H1 (cell line): ENCODE measurements around the gene TOMM7. TPM values are rescaled to one million over a fixed set of nuclear protein-coding genes. Genes with fewer than 3 reads are reported as not detected.

Experiments used
- CTCF ChIA-PET: fragments of 300-600 bp; sonication (Branson Sonifier 250); formaldehyde crosslinking; loops from one replicate; lab custom pipeline; 2021; ENCODE audit not compliant: partially characterized antibody; lab: Charles Lee
- POLR2A ChIA-PET: fragments of 300-600 bp; sonication (Branson Sonifier 250); formaldehyde crosslinking; loops from one replicate; lab custom pipeline; 2021; ENCODE audit warnings: inconsistent platforms; ENCODE audit not compliant: partially characterized antibody; lab: Charles Lee
- DNase-seq, 2 experiments: peaks; one replicate each; pipeline versions ENCODE4 v3.0.0 to v3.0.0-alpha.2; 2010 to 2022; ENCODE audit warnings: low spot score in 2 of 2, low read depth in 1 of 2, mixed read lengths in 1 of 2
- FAIRE-seq: peaks from 2 replicates; lab custom pipeline; 2011; peaks lifted over from hg19 to GRCh38; lab: Jason Lieb, UNC
- H2AFZ ChIP-seq: 2 replicates; pipeline ENCODE4 v1.8.1; 2012; ENCODE audit warnings: low read length, inconsistent platforms
- H2AK5ac ChIP-seq: 2 replicates; pipeline ENCODE4 v1.6.1; 2013; ENCODE audit warnings: low read depth, low read length
- H2BK120ac ChIP-seq: replicated peaks from 2 replicates; pipeline ENCODE3; 2013; ENCODE audit warnings: low read depth, low read length, inconsistent platforms
- H2BK12ac ChIP-seq: 2 replicates; pipeline ENCODE4 v1.6.1; 2013; ENCODE audit warnings: low read depth, low read length
- H2BK15ac ChIP-seq: 2 replicates; pipeline ENCODE4 v1.6.1; 2013; ENCODE audit warnings: low read length
- H2BK20ac ChIP-seq: 2 replicates; pipeline ENCODE4 v1.6.1; 2013; ENCODE audit warnings: low read length
- H2BK5ac ChIP-seq: 2 replicates; pipeline ENCODE4 v1.6.1; 2013; ENCODE audit warnings: low read depth, low read length
- H3K14ac ChIP-seq: 2 replicates; pipeline ENCODE4 v1.6.1; 2013; ENCODE audit warnings: inconsistent platforms; ENCODE audit not compliant: insufficient read length
- H3K18ac ChIP-seq: 2 replicates; pipeline ENCODE4 v1.6.1; 2013; ENCODE audit warnings: low read length; ENCODE audit errors: extremely low read depth
- H3K23ac ChIP-seq: 2 replicates; pipeline ENCODE4 v1.6.1; 2013; ENCODE audit warnings: inconsistent platforms; ENCODE audit not compliant: insufficient read length
- H3K23me2 ChIP-seq: 2 replicates; pipeline ENCODE4 v1.6.1; 2013; ENCODE audit warnings: low read depth, low read length
- H3K27ac ChIP-seq: 2 replicates; pipeline ENCODE4 v1.6.1; 2011; ENCODE audit warnings: low read depth, low read length, inconsistent platforms
- H3K27me3 ChIP-seq, 4 experiments: replicated peaks in 1 of 4; 1 replicate in 1 of 4; 2 replicates in 3 of 4; pipeline versions ENCODE4 v1.6.1 to v1.8.1; 2011 to 2013; ENCODE audit warnings: low read length in 3 of 4, mild to moderate bottlenecking in 3 of 4, inconsistent platforms in 2 of 4, mixed read lengths in 2 of 4, moderate library complexity in 1 of 4; ENCODE audit not compliant: control insufficient read depth in 3 of 4, insufficient read depth in 3 of 4; ENCODE audit errors: extremely low read depth in 1 of 4
- H3K36me3 ChIP-seq, 4 experiments: 2 replicates each; pipeline versions ENCODE4 v1.6.1 to v1.8.1; 2011 to 2013; ENCODE audit warnings: mild to moderate bottlenecking in 4 of 4, low read length in 3 of 4, moderate library complexity in 2 of 4, control low read depth in 1 of 4, inconsistent platforms in 1 of 4; ENCODE audit not compliant: insufficient read depth in 4 of 4, control insufficient read depth in 2 of 4
- H3K4ac ChIP-seq: replicated peaks from 2 replicates; pipeline ENCODE3; 2013; ENCODE audit warnings: low read length, low read depth, mixed read lengths, inconsistent platforms; ENCODE audit not compliant: insufficient read length
- H3K4me1 ChIP-seq, 4 experiments: replicated peaks in 1 of 4; 1 replicate in 1 of 4; 2 replicates in 3 of 4; pipeline versions ENCODE4 v1.6.1 to v1.8.1; 2011 to 2013; ENCODE audit warnings: low read length in 3 of 4, inconsistent platforms in 2 of 4, mixed read lengths in 1 of 4; ENCODE audit not compliant: insufficient read depth in 4 of 4, control insufficient read depth in 3 of 4
- H3K4me2 ChIP-seq, 2 experiments: 2 replicates each; pipeline versions ENCODE4 v1.6.1 to v1.8.1; 2011 to 2013; ENCODE audit warnings: low read depth in 2 of 2, low read length in 2 of 2, control low read depth in 1 of 2, inconsistent platforms in 1 of 2, mild to moderate bottlenecking in 1 of 2; ENCODE audit not compliant: insufficient read depth in 1 of 2
- H3K4me3 ChIP-seq, 4 experiments: fragments of 200-600, 300-600 bp in 1 of 4; sonication (generic), shearing (Covaris generic), sonication (Bioruptor Twin) in 1 of 4; 2 replicates each; pipeline versions ENCODE4 v1.5.1 to v1.8.1; 2011 to 2016; ENCODE audit warnings: low read length in 4 of 4, low read depth in 3 of 4, control low read depth in 2 of 4, inconsistent platforms in 2 of 4, mild to moderate bottlenecking in 2 of 4, mixed read lengths in 1 of 4, moderate library complexity in 1 of 4; ENCODE audit not compliant: insufficient read depth in 2 of 4; ENCODE audit errors: extremely low read depth in 1 of 4
- H3K56ac ChIP-seq: replicated peaks from 2 replicates; pipeline ENCODE3; 2013; ENCODE audit warnings: low read depth, mild to moderate bottlenecking, mixed read lengths, low read length, inconsistent platforms; ENCODE audit not compliant: insufficient read length
- H3K79me1 ChIP-seq: 2 replicates; pipeline ENCODE4 v1.6.1; 2013; ENCODE audit warnings: low read depth, low read length, control low read depth
- H3K79me2 ChIP-seq, 2 experiments: 2 replicates each; pipeline versions ENCODE4 v1.6.1 to v1.8.1; 2012 to 2013; ENCODE audit warnings: low read length in 2 of 2, mild to moderate bottlenecking in 2 of 2, inconsistent platforms in 1 of 2; ENCODE audit not compliant: insufficient read depth in 2 of 2, control insufficient read depth in 1 of 2
- H3K9ac ChIP-seq, 4 experiments: replicated peaks in 1 of 4; 1 replicate in 1 of 4; 2 replicates in 3 of 4; pipeline versions ENCODE4 v1.6.1 to v1.8.1; 2011 to 2013; ENCODE audit warnings: low read depth in 3 of 4, low read length in 3 of 4, control low read depth in 2 of 4, mild to moderate bottlenecking in 2 of 4, moderate library complexity in 2 of 4, inconsistent platforms in 1 of 4; ENCODE audit errors: extremely low read depth in 1 of 4
- H3K9me3 ChIP-seq, 2 experiments: 2 replicates each; pipeline versions ENCODE4 v1.6.1 to v1.8.1; 2012 to 2013; ENCODE audit warnings: mild to moderate bottlenecking in 2 of 2, moderate library complexity in 2 of 2, control low read depth in 1 of 2, inconsistent platforms in 1 of 2, low read depth in 1 of 2, low read length in 1 of 2, mixed read lengths in 1 of 2; ENCODE audit not compliant: insufficient read depth in 2 of 2
- H4K20me1 ChIP-seq, 2 experiments: replicated peaks in 1 of 2; 2 replicates each; pipeline versions ENCODE3 to v1.8.1; 2011 to 2013; ENCODE audit warnings: inconsistent platforms in 2 of 2, low read length in 2 of 2, mild to moderate bottlenecking in 1 of 2; ENCODE audit not compliant: insufficient read depth in 2 of 2, control insufficient read depth in 1 of 2
- H4K5ac ChIP-seq: 2 replicates; pipeline ENCODE4 v1.6.1; 2013; ENCODE audit warnings: low read length, low read depth, mixed read lengths, inconsistent platforms; ENCODE audit not compliant: insufficient read length
- H4K8ac ChIP-seq: 2 replicates; pipeline ENCODE4 v1.8.0; 2013; ENCODE audit warnings: mild to moderate bottlenecking, moderate library complexity, low read length, inconsistent platforms; ENCODE audit not compliant: insufficient read depth; ENCODE audit errors: extremely low read depth
- H4K91ac ChIP-seq: replicated peaks from 2 replicates; pipeline ENCODE3; 2013; ENCODE audit warnings: low read length, mixed read lengths, inconsistent platforms; ENCODE audit not compliant: insufficient read length
- ASH2L ChIP-seq: fragments of 200-600, 300-600 bp; sonication (generic); IDR thresholded peaks from one replicate; pipeline ENCODE4 v1.7.1; 2017; ENCODE audit warnings: low read length
- CEBPB ChIP-seq: IDR thresholded peaks from 2 replicates; pipeline ENCODE4 v1.6.1; 2012; ENCODE audit warnings: low read depth, low read length
- EZH2 ChIP-seq: fragments of 200-600 bp; sonication (generic); IDR thresholded peaks from 2 replicates; pipeline ENCODE4 v1.7.1; 2012; ENCODE audit warnings: low read depth, mild to moderate bottlenecking, moderate library complexity, low read length, inconsistent platforms; ENCODE audit not compliant: severe bottlenecking
- FOSL1 ChIP-seq: IDR thresholded peaks from 2 replicates; pipeline ENCODE4 v1.6.1; 2011; ENCODE audit warnings: mild to moderate bottlenecking, low read depth, low read length, moderate library complexity; ENCODE audit not compliant: insufficient read depth
- KDM4A ChIP-seq: IDR thresholded peaks from one replicate; pipeline ENCODE4 v1.7.1; 2012; ENCODE audit warnings: low read depth, mild to moderate bottlenecking, moderate library complexity, low read length, inconsistent platforms; ENCODE audit not compliant: severe bottlenecking
- MAFK ChIP-seq: IDR thresholded peaks from 2 replicates; pipeline ENCODE4 v1.6.1; 2012; ENCODE audit warnings: low read depth, mild to moderate bottlenecking, improper control_type of control experiment, low read length
- POU5F1 ChIP-seq: IDR thresholded peaks from 2 replicates; pipeline ENCODE4 v1.6.1; 2011; ENCODE audit warnings: low read depth, mild to moderate bottlenecking, low read length, moderate library complexity
- RBBP5 ChIP-seq: IDR thresholded peaks from 2 replicates; pipeline ENCODE4 v1.7.1; 2012; ENCODE audit warnings: low read depth, mild to moderate bottlenecking, inconsistent platforms, low read length, moderate library complexity, borderline replicate concordance
- RFX5 ChIP-seq: IDR thresholded peaks from 2 replicates; pipeline ENCODE4 v1.6.1; 2011; ENCODE audit warnings: low read depth, low read length, improper control_type of control experiment, borderline replicate concordance
- SAP30 ChIP-seq: fragments of 300-600 bp; sonication (generic); IDR thresholded peaks from 2 replicates; pipeline ENCODE4 v1.7.1; 2012; ENCODE audit warnings: low read length, moderate library complexity, mild to moderate bottlenecking, inconsistent platforms; ENCODE audit not compliant: insufficient read depth, insufficient replicate concordance
- SP2 ChIP-seq: IDR thresholded peaks from 2 replicates; pipeline ENCODE4 v1.6.1; 2012; ENCODE audit warnings: mild to moderate bottlenecking, low read length, inconsistent platforms
- SRF ChIP-seq: IDR thresholded peaks from 2 replicates; pipeline ENCODE4 v1.6.1; 2011; ENCODE audit warnings: mild to moderate bottlenecking, low read depth, low read length, moderate library complexity
- SUZ12 ChIP-seq: fragments of 200-600 bp; sonication (generic); IDR thresholded peaks from 2 replicates; pipeline ENCODE4 v1.6.1; 2012; ENCODE audit warnings: mild to moderate bottlenecking, inconsistent platforms, low read length, moderate library complexity, mixed read lengths
- TBP ChIP-seq: IDR thresholded peaks from 2 replicates; pipeline ENCODE4 v1.6.1; 2011; ENCODE audit warnings: low read depth, low read length, improper control_type of control experiment
- YY1 ChIP-seq: IDR thresholded peaks from 2 replicates; pipeline ENCODE4 v1.6.1; 2011; ENCODE audit warnings: low read depth, mild to moderate bottlenecking, low read length
- WGBS, 2 experiments: shearing (Covaris generic) in 1 of 2; methylation state at CpG; one replicate each; pipeline versions ENCODE4 v1.1.6 to v1.1.7; 2013 to 2015; ENCODE audit warnings: low lambda C conversion rate in 2 of 2, mixed read lengths in 2 of 2, inconsistent platforms in 1 of 2, low coverage in 1 of 2, missing lambda C conversion rate in 1 of 2; ENCODE audit not compliant: insufficient replicate concordance in 2 of 2, insufficient coverage in 1 of 2, insufficient read length in 1 of 2; ENCODE audit errors: extremely low coverage in 1 of 2, missing lambda C conversion rate in 1 of 2; 5-methylcytosine and 5-hydroxymethylcytosine counted together
- polyA plus RNA-seq, 7 experiments: library from polyadenylated mRNA; depleted of rRNA in 3 of 7; stranded (reverse) in 5 of 7; unstranded in 2 of 7; fragments of >200 nt in 5 of 7; fragments of 200-250 nt in 2 of 7; gene quantifications; 1 replicate in 5 of 7; 2 replicates in 1 of 7; 4 replicates in 1 of 7; pipeline versions ENCODE4 v1.2.1 to v1.2.3, GENCODE V29; 2011 to 2013; ENCODE audit warnings: missing spikeins in 2 of 7, mixed read lengths in 2 of 7
- total RNA-seq: library from RNA; stranded (reverse); fragmentation: NEBNext Ultra II Directional; extraction: Animal tissue kit (Norgen Biotek cat#: 25700); gene quantifications from 2 replicates; pipeline ENCODE4 v1.2.1, GENCODE V29; 2021

TOMM7 gene
- total and polyA plus RNA-seq, 2 of the 8 experiments (the other 6 are each of a cell fraction or from before 2014, with no cell fraction given) = 389 to 508 TPM

GRCh38 chr7:22858274-22858639 is 35.6 kb upstream of the TOMM7 start:
- Histone ChIP-seq H4K91ac (no peak overlapping the region), H4K8ac (no peak overlapping the region), H3K27me3 (no peaks in the 10 kb centered on the region; a peak in 1 of 7 replicates), H3K27ac (no peak overlapping the region), H3K36me3 (peaks cover 2 to 66% (median 26%) of the 10 kb centered on the region in 4 experiments; a peak in 7 of 8 replicates), H3K56ac (no peak overlapping the region), H3K23me2 (peaks cover 7% of the 10 kb centered on the region; the same call in 1 of the 2 replicates), H4K20me1 (no peaks in the 10 kb centered on the region), H3K4me1 (peaks cover 0 to 14% (median 11%) of the 10 kb centered on the region in 4 experiments), H3K4me2 (no peak overlapping the region), H2BK12ac (no peak overlapping the region), H3K9me3 (no peaks in the 10 kb centered on the region), H2BK120ac (no peak overlapping the region), H3K9ac (no peak overlapping the region), H3K14ac (no peak overlapping the region), H2AK5ac (no peak overlapping the region), H4K5ac (no peak overlapping the region), H2BK5ac (no peak overlapping the region), H3K79me1 (0 out of 2 replicates have a peak, but pooled peaks cover 2% of the 10 kb centered on the region), H3K4me3 (no peak overlapping the region), H2AFZ (no peak overlapping the region), H3K4ac (no peak overlapping the region), H2BK15ac (no peak overlapping the region), H3K79me2 (peaks cover 0 to 9% of the 10 kb centered on the region in 2 experiments; a peak in 2 of 4 replicates), H2BK20ac (no peak overlapping the region), H3K18ac (no peak overlapping the region), H3K23ac (no peak overlapping the region)
- FAIRE-seq (no peak), DNase-seq (no peak)
- CTCF ChIA-PET = interaction anchor here (0.9 to 3.8 kb wide), 2 partner anchors 196 to 298 kb away, joined by 4 to 24 read pairs; no protein-coding TSS in a partner anchor
- POLR2A ChIA-PET = interaction anchor here (1.0 to 11.8 kb wide), 6 partner anchors 9 to 196 kb away, joined by 3 to 125 read pairs (median 4); no protein-coding TSS in a partner anchor
- WGBS, 2 experiments = 89% methylated on average over 1 of the region's 1 CpG; no CpG with 5 or more reads in 1 of the 2 experiments
- TF ChIP-seq SP2 (no peak), MAFK (no peak), TBP (no peak), SRF (no peak), EZH2 (no peak), KDM4A (no peak), SAP30 (no peak), RBBP5 (no peak), POU5F1 (no peak), YY1 (no peak), RFX5 (no peak), SUZ12 (no peak), CEBPB (no peak), FOSL1 (no peak), ASH2L (no peak)
